Left kidney (tissue), 2 donors: ENCODE data around the gene SH2D2A. TPM values are rescaled to one million over a fixed set of nuclear protein-coding genes. Genes with fewer than 3 reads are reported as not detected.

ENCODE experiments used
- DNase-seq: peaks from one replicate; pipeline ENCODE4 v3.0.0-alpha.2; 2013
- polyA plus RNA-seq: library from polyadenylated mRNA; unstranded; fragments of 120-200 nt; gene quantifications from one replicate; pipeline ENCODE4 v1.2.1, GENCODE V29; 2013; ENCODE audit not compliant: insufficient read length

The SH2D2A gene
- polyA plus RNA-seq, 1 donor, result 0.52 TPM

DNA sequence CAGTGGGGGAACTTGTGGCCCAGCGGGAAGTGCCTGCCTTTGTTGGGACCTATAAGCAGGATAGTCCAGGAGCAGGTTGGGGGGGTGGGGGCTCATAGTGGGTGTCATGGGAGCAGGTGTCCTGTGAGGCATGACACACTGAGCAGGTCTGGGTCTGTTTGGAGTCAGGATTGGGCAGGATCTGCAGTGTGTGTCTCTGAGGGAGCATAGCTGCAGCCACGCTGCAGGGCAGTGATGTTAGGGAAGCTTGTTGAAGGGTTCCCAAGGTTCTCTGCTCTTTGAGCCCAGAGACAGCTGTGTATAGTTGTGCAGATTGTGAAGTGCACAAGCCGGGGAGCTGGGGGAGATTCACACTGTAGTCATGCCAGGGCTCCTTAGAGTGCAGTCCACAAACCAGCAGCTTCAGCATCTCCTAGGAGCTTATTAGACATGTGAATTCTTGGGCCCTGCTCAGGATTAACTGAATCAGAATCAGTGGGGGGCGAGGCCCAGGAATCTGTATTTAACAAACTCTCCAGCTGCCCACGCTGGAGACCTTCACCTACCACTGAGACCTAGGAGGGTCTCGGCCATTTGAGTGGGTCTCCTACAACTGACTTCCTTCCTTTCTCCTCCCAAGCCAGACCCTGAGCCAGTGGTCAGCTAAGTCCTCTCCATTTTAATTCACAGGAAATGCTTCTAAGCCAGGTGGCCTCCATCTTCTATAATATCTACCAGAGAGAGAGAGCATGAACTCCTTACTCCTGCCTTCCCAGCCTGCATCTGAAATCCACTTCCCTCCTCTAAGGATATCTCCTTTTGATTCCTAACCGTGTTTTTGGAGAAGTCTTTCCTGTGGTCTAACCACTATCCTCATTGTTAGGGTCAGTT is 31.2 kb upstream of the SH2D2A start:
- no peak for DNase-seq

GRCh38 chr1:156846643-156847042 is 30.0 kb upstream of the SH2D2A start:
- DNase-seq, result no peak

DNA sequence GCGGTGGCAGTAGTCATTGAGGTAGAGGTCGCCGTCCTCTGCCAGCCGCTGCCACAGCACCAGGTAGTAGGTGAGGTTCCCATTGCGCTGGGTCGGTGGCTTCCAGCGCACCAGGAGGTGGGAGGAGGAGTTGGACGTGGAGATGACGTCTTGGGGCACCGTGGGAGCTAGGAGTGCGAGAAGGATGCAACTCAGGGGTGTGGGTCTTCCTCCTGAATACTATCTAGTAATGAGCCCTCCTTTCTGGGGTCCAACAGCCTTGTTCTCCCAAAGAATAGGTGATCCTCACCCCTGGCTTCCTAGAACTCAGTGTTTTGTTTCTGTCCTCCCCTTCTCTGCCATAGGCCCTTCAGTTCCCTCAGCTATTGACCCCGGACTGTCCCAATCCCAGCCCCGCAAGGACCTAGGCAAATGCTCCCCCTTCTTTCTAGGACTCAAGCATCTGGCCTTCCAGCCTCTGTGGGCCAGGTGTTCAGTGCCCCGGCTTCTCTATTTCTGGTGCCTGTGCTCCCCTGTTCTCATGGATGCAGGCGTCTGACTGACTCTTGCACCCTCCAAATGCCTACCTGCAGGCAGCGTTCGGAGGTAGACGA is 29.4 kb upstream of the SH2D2A start:
- no peak for DNase-seq

GRCh38 chr1:156845055-156845952 is 28.7 kb upstream of the SH2D2A start:
- no peak for DNase-seq

DNA sequence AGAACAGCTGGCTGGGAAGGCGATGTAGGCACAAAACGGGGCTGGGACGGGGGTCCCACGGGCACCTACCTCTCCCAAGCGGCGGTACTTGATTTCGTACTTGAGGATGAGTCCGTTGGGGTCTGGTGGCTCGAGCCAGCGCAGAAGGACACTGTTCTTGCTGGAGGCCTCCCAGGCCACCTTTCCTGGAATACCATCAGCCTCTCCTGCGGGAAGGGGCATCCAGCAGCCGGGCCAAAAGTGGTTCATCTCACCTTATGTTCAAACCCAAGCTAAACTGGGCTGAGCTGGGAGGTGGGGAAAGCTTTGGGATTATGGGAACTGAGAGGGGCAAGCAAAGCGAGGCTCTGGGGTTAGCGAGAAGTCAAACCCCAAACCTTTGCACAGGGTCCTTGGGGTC is 28.0 kb upstream of the SH2D2A start:
- no peak for DNase-seq

GRCh38 chr1:156844102-156844501 is 27.5 kb upstream of the SH2D2A start:
- no peak for DNase-seq

DNA sequence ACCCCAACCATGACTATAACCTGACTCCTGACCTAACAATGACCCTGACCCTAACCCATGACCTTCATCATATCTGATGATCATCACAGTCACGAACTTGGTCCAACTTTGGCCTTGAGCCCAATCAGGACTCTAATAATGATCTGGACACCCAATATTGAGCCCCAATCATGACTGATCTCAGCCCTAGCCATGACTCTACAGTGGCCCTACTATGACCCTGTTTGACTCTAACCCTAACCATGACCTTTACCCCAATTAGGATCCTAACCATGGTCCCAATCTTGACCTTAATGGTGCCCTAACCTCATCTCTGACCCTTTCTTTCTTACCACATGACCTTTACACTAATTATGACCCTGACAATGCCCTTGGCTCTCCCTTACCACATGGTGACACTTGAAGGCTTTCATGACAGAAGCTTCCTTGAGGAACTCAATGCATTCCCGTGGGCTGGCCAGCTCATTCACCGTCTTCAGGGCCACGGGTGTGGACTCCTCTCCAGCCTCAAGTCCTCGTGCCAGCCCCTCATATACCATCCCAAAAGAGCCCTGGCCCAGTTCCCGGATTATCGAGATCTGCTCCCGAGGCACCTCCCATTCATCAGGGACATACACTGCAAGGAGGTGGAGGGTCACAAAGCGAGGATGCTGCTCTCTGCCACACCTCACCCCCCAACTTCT is 26.1 kb upstream of the SH2D2A start:
- DNase-seq, result no peak

DNA sequence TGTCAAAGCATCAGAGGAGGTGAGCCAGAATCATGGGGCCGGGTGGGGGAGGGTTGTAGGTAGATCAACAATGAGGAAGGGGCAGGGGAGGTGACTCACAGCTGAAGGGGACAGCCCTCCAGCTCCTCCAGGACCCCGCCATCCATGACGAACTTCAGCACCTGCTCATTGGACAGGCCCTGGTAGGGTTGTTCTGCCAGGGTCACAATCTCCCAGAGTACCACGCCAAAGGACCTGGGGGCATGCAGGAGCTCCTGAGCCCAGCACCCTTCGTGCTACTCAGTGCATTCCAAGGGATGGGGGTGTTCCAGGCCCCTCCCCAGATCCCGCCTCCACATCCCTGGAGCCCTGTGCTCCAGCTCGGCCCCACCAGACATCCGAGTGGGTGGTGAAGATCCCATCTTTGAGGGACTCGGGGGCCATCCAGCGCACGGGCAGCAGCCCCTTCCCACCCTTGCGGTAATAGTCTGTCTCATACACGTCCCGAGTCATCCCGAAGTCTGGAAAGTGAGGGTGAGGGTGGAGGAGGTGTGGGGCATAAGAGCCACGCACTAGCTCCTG is 24.7 kb upstream of the SH2D2A start:
- no peak for DNase-seq

DNA sequence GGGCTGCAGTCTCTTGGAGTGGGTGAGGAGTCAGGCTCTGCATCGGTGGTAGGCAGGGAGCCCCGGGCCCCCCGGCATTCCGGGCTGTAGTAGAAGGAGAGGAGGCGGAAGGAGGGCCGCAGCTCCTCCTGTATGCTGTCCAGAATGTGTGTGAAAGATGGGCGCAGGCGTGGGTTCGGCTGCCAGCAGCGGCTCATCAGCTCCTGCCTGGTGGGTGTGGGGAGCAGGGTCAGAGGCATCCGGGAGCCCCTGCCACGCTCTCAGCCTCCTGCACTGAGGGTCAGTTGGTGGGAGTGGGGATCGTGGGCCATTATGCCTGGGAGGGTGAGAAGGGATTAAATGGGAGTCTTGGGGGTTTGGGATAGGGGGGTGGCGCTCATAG is 24.2 kb upstream of the SH2D2A start:
- no peak for DNase-seq

DNA sequence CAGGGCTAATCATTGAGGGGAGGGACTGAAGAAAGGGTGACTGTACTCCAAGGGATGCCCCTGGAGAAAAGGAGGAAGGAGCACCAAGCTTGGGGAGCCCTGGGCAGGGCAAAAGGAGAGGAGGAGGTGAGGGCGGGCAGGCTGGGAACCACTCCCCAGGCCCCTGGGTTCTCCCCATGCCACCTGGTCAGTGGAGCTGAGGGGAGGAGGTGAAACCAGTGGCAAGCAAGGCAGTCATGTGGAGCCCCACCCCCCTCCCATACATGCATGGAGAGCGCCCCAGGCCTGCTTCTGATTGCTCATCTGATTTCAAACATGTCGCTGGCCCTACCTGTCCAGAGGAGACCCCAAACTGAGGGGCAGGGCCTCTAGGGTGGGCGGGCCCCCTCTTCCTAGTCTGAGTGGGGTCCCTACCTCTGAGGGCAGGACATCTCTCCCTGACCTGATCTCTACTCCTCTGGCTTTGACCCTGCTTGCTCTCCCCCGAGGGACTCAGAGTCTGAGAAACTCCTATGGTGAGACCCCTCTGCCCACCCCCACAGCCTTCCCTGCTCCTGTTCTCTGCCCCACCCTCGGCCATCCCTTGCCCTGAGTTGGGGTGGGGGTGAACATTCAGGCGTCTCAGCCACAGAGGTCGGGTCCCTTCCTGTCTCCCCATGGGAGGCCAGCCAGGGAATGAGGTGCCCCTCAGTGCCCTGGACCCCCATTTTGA is 23.7 kb upstream of the SH2D2A start:
- no peak for DNase-seq

- no peak for DNase-seq
Observed at GRCh38 chr1:156839426-156840109, 22.9 kb upstream of the SH2D2A start.

GRCh38 chr1:156838972-156839371 is 22.3 kb upstream of the SH2D2A start:
- DNase-seq, result no peak

DNA sequence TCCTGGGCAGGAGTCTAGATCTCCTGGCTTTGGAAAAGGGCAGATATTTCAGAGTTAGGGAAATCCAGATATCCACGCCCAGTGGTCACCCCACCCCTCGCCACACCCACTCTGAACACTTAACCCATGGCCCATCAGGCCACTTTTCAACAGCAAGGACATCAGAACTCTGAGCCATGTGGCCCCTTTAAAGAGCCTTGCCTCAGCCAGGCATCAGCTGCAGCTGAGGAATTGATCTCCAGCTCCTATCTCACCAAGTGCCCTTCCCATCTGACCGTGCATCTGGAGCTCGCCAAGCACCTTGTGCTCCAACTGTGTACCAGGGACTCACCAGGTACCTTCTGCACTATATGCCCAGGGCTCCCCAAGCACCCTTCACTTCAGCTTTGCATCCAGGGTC is 20.2 kb upstream of the SH2D2A start:
- no peak for DNase-seq

GRCh38 chr1:156836041-156836654 is 19.5 kb upstream of the SH2D2A start:
- DNase-seq, result no peak

DNA sequence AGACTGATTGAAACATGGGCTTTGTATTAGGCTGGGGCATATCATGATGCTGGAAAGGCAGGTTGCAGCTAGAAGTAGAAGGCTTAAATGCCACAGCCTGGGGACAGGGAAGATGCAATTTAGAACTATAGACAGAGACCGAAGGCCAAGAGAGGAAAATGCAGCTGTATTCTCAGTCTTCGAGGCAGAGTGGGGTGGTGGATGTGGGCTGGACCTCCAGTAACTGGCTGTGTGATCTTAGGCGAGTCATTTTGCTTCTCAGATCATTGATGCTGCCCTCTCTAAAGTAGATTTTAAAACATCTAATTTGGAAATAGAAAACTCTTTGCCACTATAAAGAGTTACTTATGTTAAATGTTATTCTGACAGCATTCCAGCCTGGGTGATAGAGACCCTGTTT is 17.7 kb upstream of the SH2D2A start:
- DNase-seq, result no peak

DNA sequence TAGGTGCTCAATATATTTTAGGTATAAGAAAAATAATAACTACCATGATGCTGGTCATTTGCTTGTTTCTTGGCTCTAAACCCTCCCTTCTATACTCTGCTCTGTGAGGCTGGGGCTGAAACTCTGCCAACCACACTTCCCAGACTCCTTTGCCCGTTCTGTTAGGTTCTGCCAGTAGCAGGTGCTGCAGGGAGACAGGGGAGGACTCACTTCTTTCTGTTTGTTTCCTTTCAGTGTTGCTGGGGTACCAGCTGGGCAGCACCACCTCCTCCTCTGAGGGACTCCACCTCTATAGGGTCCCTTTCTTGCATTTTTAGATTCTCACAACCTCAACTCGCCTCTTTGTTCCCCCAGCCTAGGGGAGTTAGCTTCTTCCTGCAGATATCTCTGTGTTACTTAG is 17.0 kb upstream of the SH2D2A start:
- no peak for DNase-seq

GRCh38 chr1:156832434-156832833 is 15.8 kb upstream of the SH2D2A start:
- no peak for DNase-seq

DNA sequence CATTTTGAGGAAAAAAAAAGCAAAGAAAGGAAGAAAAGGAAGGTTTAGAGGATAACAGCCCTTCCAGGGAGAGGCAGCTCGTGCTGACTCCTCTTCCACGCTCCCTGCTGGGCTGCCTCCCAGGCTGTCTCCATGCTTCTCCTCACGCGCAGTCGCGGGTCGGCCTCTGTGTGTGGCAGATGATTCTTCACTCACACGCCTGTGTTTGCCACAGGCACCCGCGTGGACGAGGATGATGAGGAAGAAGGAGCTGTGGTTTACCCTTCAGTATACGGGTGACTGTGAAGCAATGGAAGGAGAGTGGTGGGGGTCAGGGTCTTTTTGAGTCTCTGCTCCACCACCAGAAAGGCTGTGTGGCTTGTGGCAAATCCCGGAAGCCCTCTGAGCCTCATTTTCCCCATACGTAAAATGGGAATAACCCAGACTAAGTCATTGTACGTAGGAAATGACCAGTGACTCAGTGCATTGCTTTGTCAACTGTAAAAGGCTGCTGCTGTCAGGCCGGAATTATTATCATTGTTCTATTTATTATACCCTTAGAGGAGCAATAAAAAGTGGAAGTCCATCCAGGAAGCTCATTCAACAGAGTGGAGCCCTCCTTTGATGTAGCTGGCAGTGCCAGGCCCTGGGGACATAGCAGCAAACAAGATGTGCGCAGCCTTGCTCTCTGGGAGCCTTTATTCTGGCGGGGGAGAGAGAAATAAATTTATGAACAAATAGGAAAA is 11.9 kb upstream of the SH2D2A start:
- DNase-seq, result no peak

DNA sequence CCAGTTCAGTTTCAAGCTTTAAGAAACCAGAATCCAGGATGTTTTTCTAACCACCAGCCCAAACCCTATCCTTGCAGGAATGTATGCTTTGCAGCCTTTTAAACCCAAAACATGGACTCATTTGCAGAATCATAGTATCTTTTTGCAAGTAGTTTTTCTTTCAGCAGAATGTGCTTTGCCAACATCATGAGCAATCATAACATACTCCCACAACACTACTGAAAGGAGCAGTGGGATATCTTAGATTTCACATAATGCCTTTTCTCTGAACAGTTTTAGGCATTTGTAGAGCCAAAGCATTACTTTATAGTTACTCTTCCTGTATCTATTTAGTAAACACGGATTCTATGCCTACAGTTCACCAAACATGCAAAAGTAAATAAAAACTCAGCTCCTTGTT is 10.0 kb upstream of the SH2D2A start:
- no peak for DNase-seq
